ENCODE measurements around the gene ELOVL1. TPM values are rescaled to one million over a fixed set of nuclear protein-coding genes. Genes with fewer than 3 reads are reported as not detected.

The ELOVL1 gene
- total RNA-seq, 1 donor from 2014 or later: 61.9 TPM

- Mint-ChIP-seq H3K4me1 (ENCODE audit: unreplicated experiment) (no peaks in the 10 kb centered on the region), H3K27ac (ENCODE audit: unreplicated experiment) (no peak overlapping the region), H3K27me3 (ENCODE audit: unreplicated experiment) (no peaks in the 10 kb centered on the region), H3K4me3 (ENCODE audit: unreplicated experiment) (no peak overlapping the region), H3K9me3 (ENCODE audit: unreplicated experiment) (no peaks in the 10 kb centered on the region), H3K36me3 (ENCODE audit: unreplicated experiment) (peaks cover 47% of the 10 kb centered on the region)
- no peak for DNase-seq (ENCODE audit: extremely low spot score, unreplicated experiment)
- no peak for TF ChIP-seq CTCF (IDR thresholded peaks at IDR 0.05)
Measured at GRCh38 chr1:43381612-43382011, 13.8 kb upstream of the ELOVL1 start.

- Mint-ChIP-seq H3K27ac (ENCODE audit: unreplicated experiment) (no peak overlapping the region), H3K36me3 (ENCODE audit: unreplicated experiment) (peaks cover 27% of the 10 kb centered on the region), H3K4me1 (ENCODE audit: unreplicated experiment) (no peaks in the 10 kb centered on the region), H3K9me3 (ENCODE audit: unreplicated experiment) (no peaks in the 10 kb centered on the region), H3K4me3 (ENCODE audit: unreplicated experiment) (no peak overlapping the region), H3K27me3 (ENCODE audit: unreplicated experiment) (no peaks in the 10 kb centered on the region)
- no peak for TF ChIP-seq CTCF (IDR thresholded peaks at IDR 0.05)
- no peak for DNase-seq (ENCODE audit: extremely low spot score, unreplicated experiment)
Measured at GRCh38 chr1:43379476-43379875, 11.7 kb upstream of the ELOVL1 start.

- DNase-seq (ENCODE audit: extremely low spot score, unreplicated experiment): no peak
- Mint-ChIP-seq H3K36me3 (ENCODE audit: unreplicated experiment) (peaks cover 15% of the 10 kb centered on the region), H3K9me3 (ENCODE audit: unreplicated experiment) (no peaks in the 10 kb centered on the region), H3K4me1 (ENCODE audit: unreplicated experiment) (no peaks in the 10 kb centered on the region), H3K27ac (ENCODE audit: unreplicated experiment) (no peak overlapping the region), H3K27me3 (ENCODE audit: unreplicated experiment) (no peaks in the 10 kb centered on the region), H3K4me3 (ENCODE audit: unreplicated experiment) (no peak overlapping the region)
- TF ChIP-seq CTCF (IDR thresholded peaks at IDR 0.05): no peak
Measured at GRCh38 chr1:43377831-43378230, 10.0 kb upstream of the ELOVL1 start.

- TF ChIP-seq CTCF (IDR thresholded peaks at IDR 0.05): no peak
- no peak for DNase-seq (ENCODE audit: extremely low spot score, unreplicated experiment)
- peaks cover 8% of the 10 kb centered on the region for H3K36me3 Mint-ChIP-seq (ENCODE audit: unreplicated experiment)
- no peak overlapping the region for H3K27ac Mint-ChIP-seq (ENCODE audit: unreplicated experiment)
- no peaks in the 10 kb centered on the region for H3K4me1 Mint-ChIP-seq (ENCODE audit: unreplicated experiment)
- H3K4me3 Mint-ChIP-seq (ENCODE audit: unreplicated experiment): no peak overlapping the region
- H3K9me3 Mint-ChIP-seq (ENCODE audit: unreplicated experiment): no peaks in the 10 kb centered on the region
- no peaks in the 10 kb centered on the region for H3K27me3 Mint-ChIP-seq (ENCODE audit: unreplicated experiment)
Measured at GRCh38 chr1:43376723-43377235, 9.0 kb upstream of the ELOVL1 start.

- no peak for TF ChIP-seq CTCF (IDR thresholded peaks at IDR 0.05)
- H3K27me3 Mint-ChIP-seq (ENCODE audit: unreplicated experiment): no peaks in the 10 kb centered on the region
- H3K4me3 Mint-ChIP-seq (ENCODE audit: unreplicated experiment): no peak overlapping the region
- no peak overlapping the region for H3K27ac Mint-ChIP-seq (ENCODE audit: unreplicated experiment)
- no peaks in the 10 kb centered on the region for H3K36me3 Mint-ChIP-seq (ENCODE audit: unreplicated experiment)
- no peak for DNase-seq (ENCODE audit: extremely low spot score, unreplicated experiment)
- peaks cover 12% of the 10 kb centered on the region for H3K4me1 Mint-ChIP-seq (ENCODE audit: unreplicated experiment)
- H3K9me3 Mint-ChIP-seq (ENCODE audit: unreplicated experiment): no peaks in the 10 kb centered on the region
Measured at GRCh38 chr1:43373066-43373940, 5.5 kb upstream of the ELOVL1 start.

All from osteocyte (in vitro differentiated cells).